IMR-90 (cell line): ENCODE results near the gene INHA. TPM values are rescaled to one million over a fixed set of nuclear protein-coding genes. Genes with fewer than 3 reads are reported as not detected.

ENCODE experiments used
- ATAC-seq: fragments of 200-7000 bp; cut with Tn5 transposase; 2 replicates; pipeline ENCODE4 v1.9.1; 2020; ENCODE audit warnings: low read depth, mild to moderate bottlenecking, moderate library complexity
- BruUV-seq: library from RNA; stranded (reverse); fragments of 400-500 nt; replicated peaks from 2 replicates; lab custom pipeline; 2021; lab: Mats Ljungman, UMichigan
- CTCF ChIA-PET: fragments of 300-600 bp; formaldehyde crosslinking; extraction: SDS; loops from one replicate; lab custom pipeline; 2021; ENCODE audit warnings: antibody characterized with exemption; lab: Yijun Ruan, JAX
- POLR2A ChIA-PET: fragments of 300-600 bp; sonication (Branson Sonifier 250); formaldehyde crosslinking; loops from one replicate; lab custom pipeline; 2022; ENCODE audit warnings: antibody characterized with exemption; ENCODE audit not compliant: unreplicated experiment; lab: Charles Lee
- DNase-seq: peaks from one replicate; pipeline ENCODE4 v3.0.0; 2013
- H2AFZ ChIP-seq: replicated peaks from 2 replicates; pipeline ENCODE3; 2013; ENCODE audit warnings: low read length, mild to moderate bottlenecking; ENCODE audit not compliant: poor library complexity
- H2AK5ac ChIP-seq: 2 replicates; pipeline ENCODE4 v1.6.1; 2013; ENCODE audit warnings: low read depth, low read length, inconsistent platforms
- H2AK9ac ChIP-seq: replicated peaks from 2 replicates; pipeline ENCODE3; 2013; ENCODE audit warnings: mild to moderate bottlenecking, low read depth, low read length, moderate library complexity; ENCODE audit not compliant: poor library complexity
- H2BK120ac ChIP-seq: 2 replicates; pipeline ENCODE4 v1.6.1; 2013; ENCODE audit warnings: low read depth, low read length, inconsistent platforms
- H2BK15ac ChIP-seq: 3 replicates; pipeline ENCODE4 v1.6.1; 2013; ENCODE audit warnings: low read depth, low read length, inconsistent platforms
- H2BK20ac ChIP-seq: 2 replicates; pipeline ENCODE4 v1.6.1; 2013; ENCODE audit warnings: low read depth, mild to moderate bottlenecking, inconsistent platforms, low read length, moderate library complexity
- H2BK5ac ChIP-seq: 2 replicates; pipeline ENCODE4 v1.6.1; 2013; ENCODE audit warnings: mild to moderate bottlenecking, low read depth, low read length, inconsistent platforms; ENCODE audit not compliant: poor library complexity, severe bottlenecking
- H3K14ac ChIP-seq: replicated peaks from 2 replicates; pipeline ENCODE4 v1.6.1; 2013; ENCODE audit warnings: low read depth, low read length, inconsistent platforms
- H3K18ac ChIP-seq: 2 replicates; pipeline ENCODE4 v1.6.1; 2013; ENCODE audit warnings: low read depth, low read length, control low read depth
- H3K23ac ChIP-seq: 2 replicates; pipeline ENCODE4 v1.6.1; 2013; ENCODE audit warnings: low read depth, low read length, inconsistent platforms
- H3K27ac ChIP-seq: 2 replicates; pipeline ENCODE4 v1.5.1; 2013; ENCODE audit warnings: mild to moderate bottlenecking, control low read depth, low read length; ENCODE audit not compliant: insufficient read depth
- H3K27me3 ChIP-seq: 2 replicates; pipeline ENCODE4 v1.6.1; 2013; ENCODE audit warnings: low read length; ENCODE audit not compliant: control insufficient read depth, insufficient read depth
- H3K36me3 ChIP-seq: 2 replicates; pipeline ENCODE4 v1.6.1; 2013; ENCODE audit warnings: low read length, mixed read lengths; ENCODE audit not compliant: control insufficient read depth, insufficient read depth
- H3K4ac ChIP-seq: 2 replicates; pipeline ENCODE4 v1.6.1; 2013; ENCODE audit warnings: low read depth, low read length, inconsistent platforms
- H3K4me1 ChIP-seq: 2 replicates; pipeline ENCODE4 v1.6.1; 2013; ENCODE audit warnings: low read length, mixed read lengths; ENCODE audit not compliant: control insufficient read depth, insufficient read depth
- H3K4me2 ChIP-seq: 2 replicates; pipeline ENCODE4 v1.6.1; 2013; ENCODE audit warnings: low read depth, mild to moderate bottlenecking, control low read depth, low read length, moderate library complexity
- H3K4me3 ChIP-seq: 2 replicates; pipeline ENCODE4 v1.5.1; 2013; ENCODE audit warnings: low read depth, mild to moderate bottlenecking, control low read depth, low read length, moderate library complexity; ENCODE audit not compliant: insufficient read depth
- H3K56ac ChIP-seq: 2 replicates; pipeline ENCODE4 v1.6.1; 2013; ENCODE audit warnings: low read length, inconsistent platforms; ENCODE audit not compliant: insufficient read depth; ENCODE audit errors: extremely low read depth
- H3K79me1 ChIP-seq, 2 experiments: 2 replicates each; pipeline ENCODE4 v1.6.1; 2013; ENCODE audit warnings: low read length in 2 of 2, inconsistent platforms in 1 of 2, low read depth in 1 of 2
- H3K9ac ChIP-seq: 2 replicates; pipeline ENCODE4 v1.6.1; 2013; ENCODE audit warnings: low read depth, low read length, control low read depth
- H3K9me1 ChIP-seq: 2 replicates; pipeline ENCODE4 v1.6.1; 2013; ENCODE audit warnings: low read length, inconsistent platforms; ENCODE audit not compliant: insufficient read depth
- H3K9me3 ChIP-seq: 2 replicates; pipeline ENCODE4 v1.6.1; 2013; ENCODE audit warnings: low read length; ENCODE audit not compliant: control insufficient read depth, insufficient read depth
- H4K20me1 ChIP-seq: 2 replicates; pipeline ENCODE4 v1.6.1; 2013; ENCODE audit warnings: low read length, inconsistent platforms; ENCODE audit not compliant: insufficient read depth
- H4K5ac ChIP-seq: 2 replicates; pipeline ENCODE4 v1.6.1; 2013; ENCODE audit warnings: mild to moderate bottlenecking, low read depth, low read length, control low read depth
- H4K8ac ChIP-seq, 2 experiments: 2 replicates each; pipeline ENCODE4 v1.6.1; 2013; ENCODE audit warnings: low read depth in 2 of 2, low read length in 2 of 2, control low read depth in 1 of 2, inconsistent platforms in 1 of 2
- H4K91ac ChIP-seq: 2 replicates; pipeline ENCODE4 v1.6.1; 2013; ENCODE audit warnings: low read depth, low read length, inconsistent platforms; ENCODE audit not compliant: insufficient read depth
- BHLHE40 ChIP-seq: fragments of 150-350 bp; IDR thresholded peaks from 2 replicates; pipeline ENCODE4 v1.6.1; 2016; ENCODE audit warnings: mild to moderate bottlenecking, low read depth, low read length
- ELK1 ChIP-seq: fragments of 150-350 bp; IDR thresholded peaks from 2 replicates; pipeline ENCODE4 v1.6.1; 2016; ENCODE audit warnings: low read depth, mild to moderate bottlenecking, low read length, moderate library complexity, borderline replicate concordance
- MAZ ChIP-seq: IDR thresholded peaks from 2 replicates; pipeline ENCODE4 v1.6.1; 2012; ENCODE audit warnings: low read depth, mild to moderate bottlenecking, low read length, improper control_type of control experiment, moderate library complexity, borderline replicate concordance
- RFX5 ChIP-seq: IDR thresholded peaks from 2 replicates; pipeline ENCODE4 v1.8.0; 2012; ENCODE audit warnings: low read depth, mild to moderate bottlenecking, low read length, moderate library complexity
- SMC3 ChIP-seq: fragments of 150-350 bp; IDR thresholded peaks from 2 replicates; pipeline ENCODE4 v1.6.1; 2016; ENCODE audit warnings: low read depth, mild to moderate bottlenecking, antibody characterized with exemption, low read length, moderate library complexity
- WGBS, 2 experiments: methylation state at CpG; one replicate each; pipeline versions ENCODE4 v1.1.5 to v1.1.7; 2013; ENCODE audit warnings: missing lambda C conversion rate in 2 of 2; ENCODE audit not compliant: insufficient read length in 1 of 2; ENCODE audit errors: extremely low coverage in 2 of 2; 5-methylcytosine and 5-hydroxymethylcytosine counted together
- dilution Hi-C: fragments of 300-500 bp; cut with HindIII; formaldehyde crosslinking; loops from one replicate; pipeline ENCODE4 v1.14.3; 2018; ENCODE audit warnings: low sequenced_read_pairs; ENCODE audit not compliant: unreplicated experiment
- in situ Hi-C: fragments of 300-500 bp; cut with MboI; formaldehyde crosslinking; loops from 3 replicates; pipeline ENCODE4 v1.14.3; 2019; ENCODE audit warnings: low sequenced_read_pairs, inconsistent platforms, mixed read lengths
- intact Hi-C: fragments of 100-400 bp; cut with micrococcal nuclease; formaldehyde crosslinking; loops from 2 replicates; pipeline ENCODE4 v1.10.0; 2022
- polyA plus RNA-seq, 3 experiments: library from polyadenylated mRNA; depleted of rRNA; stranded (reverse); fragments of >200 nt; gene quantifications; 2 replicates each; pipeline ENCODE4 v1.2.3, GENCODE V29; 2012; ENCODE audit warnings: low replicate concordance in 1 of 3
- total RNA-seq: library from RNA; depleted of rRNA; stranded (reverse); fragments of >200 nt; gene quantifications from 2 replicates; pipeline ENCODE4 v1.2.3, GENCODE V29; 2012

Gene INHA
- total and polyA plus RNA-seq, 2 of the 4 experiments (the other 2 are of a cell fraction) = 0.96 TPM; not detected in 1

- H4K20me1 ChIP-seq = no peaks in the 10 kb centered on the region
- dilution Hi-C loops = no loop called here
- H3K27me3 ChIP-seq = no peaks in the 10 kb centered on the region
- no peak overlapping the region for H3K4ac ChIP-seq
- H3K9ac ChIP-seq = no peak overlapping the region
- 88% methylated on average over 8 of the region's 15 CpGs; no CpG with 5 or more reads in 1 of the 2 experiments for WGBS, 2 experiments
- H3K9me1 ChIP-seq = no peaks in the 10 kb centered on the region
- no peak overlapping the region for H3K4me2 ChIP-seq
- no peaks in the 10 kb centered on the region for H3K9me3 ChIP-seq
- no peaks in the 10 kb centered on the region; a peak in 1 of 4 replicates for H3K79me1 ChIP-seq
- in situ Hi-C loops = no loop called here
- H3K56ac ChIP-seq = no peak overlapping the region
- no TSS peak for BruUV-seq
- no peak overlapping the region for H4K5ac ChIP-seq
- H3K18ac ChIP-seq = no peak overlapping the region
- H3K14ac ChIP-seq = no peak overlapping the region
- no peak overlapping the region for H2BK20ac ChIP-seq
- no peak overlapping the region for H2BK5ac ChIP-seq
- no peak overlapping the region for H2AK9ac ChIP-seq
- POLR2A ChIA-PET = no interaction called here
- H4K91ac ChIP-seq = no peak overlapping the region
- ATAC-seq (no peak), DNase-seq (no peak)
- H4K8ac ChIP-seq = no peak overlapping the region
- CTCF ChIA-PET = no interaction called here
- no peak overlapping the region for H2AK5ac ChIP-seq
- TF ChIP-seq BHLHE40 (no peak), SMC3 (no peak), MAZ (no peak), RFX5 (no peak), ELK1 (no peak)
- intact Hi-C loops = no loop called here
- no peak overlapping the region for H2BK15ac ChIP-seq
- peaks cover 52% of the 10 kb centered on the region for H3K36me3 ChIP-seq
- H3K23ac ChIP-seq = no peak overlapping the region
- H2AFZ ChIP-seq = no peak overlapping the region
- H3K4me3 ChIP-seq = no peak overlapping the region
- H2BK120ac ChIP-seq = no peak overlapping the region
- H3K27ac ChIP-seq = no peak overlapping the region
- no peaks in the 10 kb centered on the region for H3K4me1 ChIP-seq
These were observed 36.4 kb downstream of the INHA start for GRCh38 chr2:219608399-219608964.
